Aorta (tissue), 5 donors: Measurements from ENCODE around the gene ARID1B. TPM values are rescaled to one million over a fixed set of nuclear protein-coding genes. Genes with fewer than 3 reads are reported as not detected.

Source experiments
- ATAC-seq: fragments of 200-7000 bp; cut with Tn5 transposase; one replicate; pipeline ENCODE4 v1.9.1; 2022; ENCODE audit warnings: moderate library complexity; ENCODE audit not compliant: low FRiP score
- DNase-seq, 2 donors: peaks; one replicate each; pipeline ENCODE4 v3.0.0-alpha.2; 2020
- H3K27ac ChIP-seq, 2 donors: one replicate each; pipeline ENCODE4 v1.5.1; 2013; ENCODE audit warnings: low read length in 2 of 2, mild to moderate bottlenecking in 2 of 2, moderate library complexity in 2 of 2, control low read depth in 1 of 2, inconsistent platforms in 1 of 2, low read depth in 1 of 2
- H3K27me3 ChIP-seq, 2 donors: one replicate each; pipeline ENCODE4 v1.6.1; 2013; ENCODE audit warnings: control low read depth in 1 of 2, low read length in 1 of 2, mild to moderate bottlenecking in 1 of 2, moderate library complexity in 1 of 2; ENCODE audit not compliant: insufficient read depth in 2 of 2, control insufficient read depth in 1 of 2
- H3K36me3 ChIP-seq, 2 donors: one replicate each; pipeline ENCODE4 v1.6.1; 2013; ENCODE audit warnings: control low read depth in 1 of 2, low read length in 1 of 2, mild to moderate bottlenecking in 1 of 2; ENCODE audit not compliant: insufficient read depth in 2 of 2, control insufficient read depth in 1 of 2
- H3K4me1 ChIP-seq, 2 donors: one replicate each; pipeline ENCODE4 v1.6.1; 2013; ENCODE audit warnings: low read length in 2 of 2, control low read depth in 1 of 2, mild to moderate bottlenecking in 1 of 2, moderate library complexity in 1 of 2; ENCODE audit not compliant: insufficient read depth in 2 of 2, control insufficient read depth in 1 of 2
- H3K4me3 ChIP-seq, 2 donors: one replicate each; pipeline ENCODE4 v1.5.1; 2013; ENCODE audit warnings: low read length in 2 of 2, control low read depth in 1 of 2, mild to moderate bottlenecking in 1 of 2
- H3K9me3 ChIP-seq: one replicate; pipeline ENCODE4 v1.6.1; 2013; ENCODE audit warnings: mild to moderate bottlenecking, low read length; ENCODE audit not compliant: control insufficient read depth
- WGBS, 2 donors: extraction: QIAGEN DNeasy Blood & Tissue Kit; methylation state at CpG; one replicate each; pipeline ENCODE4 v1.1.7; 2013; 5-methylcytosine and 5-hydroxymethylcytosine counted together
- intact Hi-C, 2 donors: fragments of 100-400 bp; cut with DNase I; formaldehyde crosslinking; loops; one replicate each; pipeline versions ENCODE4 v1.14.2 to v1.15.0; 2022
- polyA plus RNA-seq, 2 donors: library from polyadenylated mRNA; stranded (reverse); fragments of 200-250 nt; gene quantifications; one replicate each; pipeline ENCODE4 v1.2.3, GENCODE V29; 2013
- total RNA-seq, 2 donors: library from RNA; stranded (reverse); fragmentation: NEBNext Ultra II Directional; extraction: Animal tissue kit (Norgen Biotek cat#: 25700); gene quantifications; one replicate each; pipeline ENCODE4 v1.2.1, GENCODE V29; 2021
- donor health status: healthy with polysubstance abuse.
- donor health status: Bipolar disorder and iron deficiency.
- donor health status: DM: no; HTN: no; CAD: no.
- donor health status: DM: no; HTN: no; CAD: no.
- donor health status: DM: yes; HTN: yes; CAD: no.

Gene ARID1B
- total and polyA plus RNA-seq, 4 donors = 6.5 to 143 (median 54.5) TPM

DNA sequence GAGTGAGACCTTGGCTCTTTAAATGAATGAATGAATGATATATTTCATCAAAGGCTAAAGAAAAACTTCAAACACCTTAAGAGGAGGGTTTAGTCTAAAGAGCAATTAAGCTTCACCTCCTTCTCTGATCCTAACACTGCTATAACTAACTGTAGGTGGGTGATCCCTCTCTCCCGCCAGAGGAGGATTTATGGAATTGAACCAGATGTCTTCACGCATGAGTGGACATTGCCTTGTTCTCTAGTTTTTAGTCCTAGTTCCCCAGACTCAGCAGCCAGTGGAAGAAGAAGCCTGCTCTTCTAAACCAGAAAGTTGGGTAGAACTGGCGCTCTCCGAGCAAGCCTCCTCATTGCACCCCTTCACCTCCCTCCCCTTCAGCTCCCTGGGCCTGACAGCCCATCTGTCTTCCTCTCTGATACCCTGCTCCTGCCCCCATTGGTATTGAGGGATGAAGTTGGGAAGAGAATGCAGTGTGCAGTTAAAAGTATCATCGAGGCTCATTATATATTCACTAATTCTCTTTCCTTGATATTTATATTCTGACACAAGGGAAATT is 142.7 kb downstream of the ARID1B start:
- intact Hi-C loops = no loop called here
- Histone ChIP-seq H3K27ac (no peak overlapping the region), H3K4me3 (no peak overlapping the region), H3K27me3 (no peaks in the 10 kb centered on the region), H3K4me1 (peaks cover 2 to 5% of the 10 kb centered on the region in 2 donors), H3K9me3 (no peaks in the 10 kb centered on the region), H3K36me3 (no peaks in the 10 kb centered on the region)
- 91% methylated on average over 5 of the region's 5 CpGs for WGBS, 2 donors
- no peak for DNase-seq
- no peak for ATAC-seq

DNA sequence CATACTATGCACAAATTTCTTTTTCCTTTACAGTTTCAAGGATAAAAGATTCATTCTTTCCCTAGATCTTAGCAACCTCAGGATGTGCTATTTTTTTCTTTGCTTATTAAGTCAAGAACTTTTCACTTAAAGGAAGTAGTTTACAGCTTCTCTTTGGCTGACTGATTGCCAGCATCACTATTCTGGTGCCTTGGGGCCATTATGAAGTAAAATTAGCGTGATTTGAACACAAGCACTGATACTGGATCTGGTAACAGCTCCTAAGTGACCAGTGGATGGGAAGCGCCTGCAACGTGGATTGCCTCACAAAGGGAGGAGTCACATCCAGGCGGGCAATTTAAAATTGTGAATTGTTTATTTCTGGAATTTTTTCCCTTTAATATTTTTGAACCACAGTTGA is 147.1 kb downstream of the ARID1B start:
- Histone ChIP-seq H3K27ac (no peak overlapping the region), H3K4me1 (peaks cover 0 to 10% of the 10 kb centered on the region in 2 donors), H3K36me3 (no peaks in the 10 kb centered on the region), H3K9me3 (no peaks in the 10 kb centered on the region), H3K27me3 (no peaks in the 10 kb centered on the region), H3K4me3 (no peak overlapping the region)
- no peak for DNase-seq
- ATAC-seq = no peak
- intact Hi-C loops = no loop called here
- WGBS, 2 donors = 84 to 88% methylated on average over 4 of the region's 4 CpGs

DNA sequence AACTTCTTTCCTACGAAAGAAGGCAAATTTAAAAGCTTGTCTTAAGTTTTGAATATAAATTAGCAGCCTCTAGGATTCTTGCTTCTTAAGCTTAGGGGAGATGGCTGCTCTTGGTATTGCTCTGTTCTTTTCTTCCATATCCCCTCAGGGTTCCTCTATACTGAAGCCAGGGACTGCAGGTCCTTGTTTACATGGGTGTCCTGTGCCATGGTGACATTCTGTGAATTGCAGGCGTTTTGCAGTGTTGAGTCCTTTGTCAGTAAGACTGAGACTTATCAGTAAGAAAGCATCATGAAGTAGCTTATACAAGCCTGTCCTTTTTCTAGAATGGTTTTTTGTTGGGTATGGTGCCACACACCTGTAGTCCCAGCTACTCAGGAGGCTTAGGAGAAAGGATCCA is 147.8 kb downstream of the ARID1B start:
- no peaks in the 10 kb centered on the region for H3K36me3 ChIP-seq
- no peak overlapping the region for H3K27ac ChIP-seq
- H3K4me1 ChIP-seq = peaks cover 0 to 7% of the 10 kb centered on the region in 2 donors

DNA sequence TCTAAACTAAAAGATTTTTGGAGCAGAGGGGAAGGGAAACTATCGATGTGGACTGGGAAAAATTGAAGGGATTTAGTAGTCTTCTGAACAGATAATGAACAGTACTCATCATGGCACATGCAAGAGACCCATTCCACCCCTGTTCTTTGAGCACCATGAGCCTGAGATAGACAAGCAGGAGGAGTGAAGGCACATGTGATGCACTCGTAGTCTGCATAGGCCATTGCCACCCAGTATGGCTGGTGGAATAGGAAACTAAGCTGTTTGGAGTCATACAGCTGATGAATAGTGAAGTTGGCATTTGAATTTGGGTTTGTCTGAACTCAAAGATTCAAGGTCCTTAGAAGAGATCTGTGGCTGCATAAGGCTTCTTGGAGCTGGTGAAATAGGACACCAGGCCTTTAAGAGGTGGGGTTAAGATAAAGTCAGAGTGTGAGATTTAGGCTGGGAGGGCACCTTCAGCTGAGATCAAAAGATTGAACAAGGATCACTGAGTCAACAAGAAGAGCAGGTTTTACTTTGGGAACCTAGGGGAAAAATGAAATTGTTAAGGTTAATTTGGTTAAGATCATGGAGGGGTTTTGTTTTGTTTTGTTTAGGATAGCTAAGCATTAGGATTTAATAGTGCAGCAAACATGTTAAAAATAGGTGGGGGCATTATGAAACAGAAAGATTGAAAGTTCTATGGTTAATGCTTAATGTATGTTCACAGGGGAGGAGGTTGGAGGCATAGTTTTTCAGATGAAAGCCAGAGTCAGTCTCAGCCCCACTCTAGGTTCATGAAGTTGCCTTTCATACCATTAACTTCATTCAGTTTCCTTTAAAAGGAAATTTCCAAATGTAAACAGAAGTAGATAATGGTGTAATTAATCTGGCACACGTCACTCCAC is 148.8 kb downstream of the ARID1B start:
- intact Hi-C loops = no loop called here
- H3K27me3 ChIP-seq = no peaks in the 10 kb centered on the region
- ATAC-seq (no peak), DNase-seq (no peak)
- peaks cover 0 to 7% of the 10 kb centered on the region in 2 donors for H3K4me1 ChIP-seq
- 79 to 84% methylated on average over 3 of the region's 3 CpGs for WGBS, 2 donors
- no peaks in the 10 kb centered on the region for H3K9me3 ChIP-seq
- H3K27ac ChIP-seq = no peak overlapping the region
- H3K4me3 ChIP-seq = no peak overlapping the region
- no peaks in the 10 kb centered on the region for H3K36me3 ChIP-seq

More for the DNA sequence above, 147.8 kb downstream of the ARID1B start:
- WGBS, 2 donors = 88 to 97% methylated on average over 2 of the region's 2 CpGs
- no peak for DNase-seq
- H3K27me3 ChIP-seq = no peaks in the 10 kb centered on the region
- H3K4me3 ChIP-seq = no peak overlapping the region
- ATAC-seq = no peak
- intact Hi-C loops = no loop called here
- H3K9me3 ChIP-seq = no peaks in the 10 kb centered on the region

DNA sequence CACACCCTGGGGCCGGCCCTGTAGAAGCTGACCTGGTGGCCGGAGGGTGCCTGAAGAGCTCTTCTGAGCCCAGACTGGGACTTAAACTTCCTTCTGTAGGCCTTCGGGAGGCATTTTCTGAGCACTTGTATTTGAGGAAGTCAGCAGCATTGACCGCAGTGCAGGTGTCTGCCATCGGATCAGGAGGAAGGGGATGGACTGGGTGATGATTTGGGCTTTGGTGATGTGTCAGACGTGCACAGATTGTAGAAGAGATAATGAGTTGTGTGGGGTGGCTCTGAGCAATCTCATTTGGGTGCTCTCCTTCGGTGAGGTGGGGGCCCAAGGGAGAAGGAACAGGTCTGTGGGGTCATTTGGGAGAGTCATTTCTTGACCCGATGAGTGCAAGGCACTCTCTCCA is 150.9 kb downstream of the ARID1B start:
- DNase-seq (no peak), ATAC-seq (no peak)
- WGBS, 2 donors = 90 to 94% methylated on average over 8 of the region's 8 CpGs
- intact Hi-C loops = no loop called here
- Histone ChIP-seq H3K9me3 (no peaks in the 10 kb centered on the region), H3K27ac (no peak overlapping the region), H3K4me1 (peaks cover 0 to 5% of the 10 kb centered on the region in 2 donors), H3K27me3 (no peaks in the 10 kb centered on the region), H3K4me3 (no peak overlapping the region), H3K36me3 (no peaks in the 10 kb centered on the region)

DNA sequence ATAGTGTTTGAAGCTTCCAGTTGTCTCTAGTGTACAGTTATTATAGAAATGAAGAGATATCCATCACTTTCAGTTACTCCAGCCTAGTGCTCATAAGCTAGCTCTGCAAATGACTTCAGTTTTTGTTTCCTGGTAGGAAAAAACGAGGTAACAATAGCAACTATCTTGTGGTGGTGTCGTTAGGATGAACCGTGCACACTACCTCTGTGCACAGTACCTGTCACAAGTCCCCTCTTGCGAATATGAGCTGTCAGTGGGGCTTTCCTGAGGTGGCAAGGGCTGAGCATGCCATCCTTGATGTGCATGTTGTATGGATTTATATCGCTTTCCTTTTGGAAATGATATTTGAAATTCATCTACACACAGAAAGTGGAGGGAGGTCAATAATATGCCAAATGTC is 151.8 kb downstream of the ARID1B start:
- H3K36me3 ChIP-seq = no peaks in the 10 kb centered on the region
- no peaks in the 10 kb centered on the region for H3K27me3 ChIP-seq
- no peak overlapping the region for H3K4me3 ChIP-seq
- 87 to 94% methylated on average over 5 of the region's 5 CpGs for WGBS, 2 donors
- H3K4me1 ChIP-seq = peaks cover 0 to 5% of the 10 kb centered on the region in 2 donors
- DNase-seq (peak in 1 of 2 donors; percentile 45), ATAC-seq (no peak)
- intact Hi-C loops = no loop called here
- no peaks in the 10 kb centered on the region for H3K9me3 ChIP-seq
- no peak overlapping the region for H3K27ac ChIP-seq

DNA sequence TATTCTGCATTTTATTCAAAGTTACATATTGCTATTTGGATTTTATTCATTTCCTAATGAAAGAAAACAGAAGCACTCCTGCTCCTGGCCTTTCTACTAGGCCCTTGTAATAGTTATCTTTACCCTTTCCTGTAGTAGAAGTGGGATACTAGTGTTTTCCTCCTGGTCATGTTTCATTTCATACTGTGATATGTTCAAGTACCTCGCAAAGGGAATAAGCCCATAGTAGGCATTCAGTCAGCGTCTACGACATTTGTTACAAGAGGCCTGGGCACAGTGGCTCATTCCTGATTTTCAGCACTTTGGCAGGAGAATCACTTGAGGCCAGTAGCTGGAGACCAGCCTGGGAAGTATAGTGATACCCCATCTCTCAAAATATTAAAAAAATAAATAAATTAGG is 154.1 kb downstream of the ARID1B start:
- no peak for ATAC-seq
- Histone ChIP-seq H3K9me3 (no peaks in the 10 kb centered on the region), H3K4me1 (peaks cover 0 to 5% of the 10 kb centered on the region in 2 donors), H3K27ac (no peak overlapping the region), H3K4me3 (no peak overlapping the region), H3K27me3 (no peaks in the 10 kb centered on the region), H3K36me3 (no peaks in the 10 kb centered on the region)
- intact Hi-C loops = no loop called here
- WGBS, 2 donors = 96 to 97% methylated on average over 3 of the region's 3 CpGs
- DNase-seq = no peak

DNA sequence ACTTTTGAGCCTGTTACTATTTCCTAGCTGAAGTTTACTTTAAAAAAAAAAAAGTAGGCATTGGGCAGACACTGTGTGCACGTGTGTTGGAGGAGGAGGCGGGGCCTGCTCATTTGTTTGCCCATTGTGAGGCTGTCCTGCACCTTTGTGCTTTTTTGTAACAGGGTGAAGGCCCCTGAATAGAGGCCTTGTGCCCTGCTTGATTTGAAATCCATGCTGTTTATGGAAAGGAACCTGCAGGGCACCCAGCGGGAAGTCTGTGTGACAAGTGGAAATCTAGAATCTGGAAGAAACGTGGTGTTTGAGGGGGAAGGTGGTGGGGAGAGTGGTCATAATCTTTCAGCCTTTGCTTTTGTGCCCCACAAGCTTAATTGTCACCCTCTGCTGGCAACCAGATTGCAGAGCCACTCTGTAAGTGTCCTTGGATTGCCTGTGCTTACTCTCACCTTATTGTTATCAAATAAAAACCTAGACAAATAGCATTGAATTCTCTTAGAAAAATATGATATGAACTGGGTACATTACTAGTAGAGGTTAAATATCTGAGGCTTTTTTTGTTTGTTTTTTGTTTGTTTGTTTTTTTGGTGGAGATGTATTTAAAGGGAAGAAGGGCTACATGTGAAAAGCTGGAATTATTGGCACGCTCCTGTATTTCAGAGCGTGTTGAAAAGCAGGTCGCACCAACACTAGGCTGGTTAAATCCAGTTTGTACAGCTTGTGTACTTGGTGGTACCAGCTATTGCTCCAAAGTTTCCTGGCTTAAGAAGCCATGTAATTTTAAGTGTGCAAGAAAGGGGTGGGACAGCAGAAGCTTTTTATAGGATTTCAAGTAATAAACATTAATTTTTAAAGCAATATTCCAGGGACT is 156.3 kb downstream of the ARID1B start:
- 17 to 23% methylated on average over 7 of the region's 7 CpGs for WGBS, 2 donors
- ATAC-seq (peak; percentile 65), DNase-seq (no peak)
- Histone ChIP-seq H3K4me1 (no peaks in the 10 kb centered on the region), H3K27me3 (no peaks in the 10 kb centered on the region), H3K27ac (no peak overlapping the region), H3K9me3 (no peaks in the 10 kb centered on the region), H3K36me3 (no peaks in the 10 kb centered on the region), H3K4me3 (no peak overlapping the region)
- intact Hi-C loops = no loop called here
